HEK293 (cell line): ENCODE results near the gene LRP5.
"Not testable (repeated sequence)": the region's sequence is repeated elsewhere in the genome, so short reads cannot be mapped to it uniquely, and the experiment has no call there.

Source experiments
- CTCF ChIA-PET: fragments of 350-600 bp; formaldehyde crosslinking; extraction: SDS; loops from one replicate; lab custom pipeline; 2021; ENCODE audit warnings: antibody characterized with exemption; lab: Yijun Ruan, JAX
- POLR2A ChIA-PET: fragments of 300-600 bp; formaldehyde crosslinking; extraction: SDS; loops from one replicate; lab custom pipeline; 2020; ENCODE audit warnings: antibody characterized with exemption, inconsistent platforms; lab: Yijun Ruan, JAX
- H3K27ac ChIP-seq: fragments of 200-500 bp; sonication (Bioruptor generic); 2 replicates; pipeline ENCODE4 v1.5.1; 2014; ENCODE audit warnings: low read depth, low read length, control low read depth, inconsistent platforms; ENCODE audit errors: extremely low read depth
- H3K36me3 ChIP-seq, 2 experiments: fragments of 200-500 bp in 1 of 2; sonication (Bioruptor generic) in 1 of 2; 1 replicate in 1 of 2; 2 replicates in 1 of 2; pipeline ENCODE4 v1.5.1; 2014 to 2017; ENCODE audit warnings: inconsistent platforms in 2 of 2, low read length in 2 of 2; ENCODE audit not compliant: control insufficient read depth in 2 of 2, insufficient read depth in 1 of 2
- H3K4me1 ChIP-seq: fragments of 200-500 bp; sonication (Bioruptor generic); 2 replicates; pipeline ENCODE4 v1.5.1; 2014; ENCODE audit warnings: mild to moderate bottlenecking, low read length, inconsistent platforms; ENCODE audit not compliant: control insufficient read depth, insufficient read depth
- H3K4me3 ChIP-seq: 2 replicates; pipeline ENCODE4 v1.5.1; 2011; ENCODE audit warnings: low read depth, mild to moderate bottlenecking, control low read depth, low read length, moderate library complexity
- H3K9me3 ChIP-seq: fragments of 200-500 bp; sonication (Bioruptor generic); 2 replicates; pipeline ENCODE4 v1.5.1; 2014; ENCODE audit warnings: low read depth, low read length, inconsistent platforms; ENCODE audit not compliant: control insufficient read depth, insufficient read depth
- EGR2 ChIP-seq: fragments of 450-650 bp; formaldehyde crosslinking; IDR thresholded peaks from 2 replicates; pipeline ENCODE4 v1.5.1; 2016; ENCODE audit warnings: low read depth, missing biosample characterization, missing genetic modification characterization
- GLIS2 ChIP-seq: fragments of 450-650 bp; formaldehyde crosslinking; IDR thresholded peaks from 2 replicates; pipeline ENCODE4 v1.5.1; 2016; ENCODE audit warnings: missing biosample characterization, missing genetic modification characterization
- IKZF3 ChIP-seq: fragments of 450-650 bp; IDR thresholded peaks from 2 replicates; pipeline ENCODE4 v1.5.0; 2018; ENCODE audit warnings: missing biosample characterization, mild to moderate bottlenecking, missing genetic modification characterization, moderate library complexity
- PRDM10 ChIP-seq: fragments of 450-650 bp; formaldehyde crosslinking; IDR thresholded peaks from 2 replicates; pipeline ENCODE4 v1.5.1; 2016; ENCODE audit warnings: missing biosample characterization, missing genetic modification characterization
- ZFHX2 ChIP-seq: fragments of 450-650 bp; formaldehyde crosslinking; conservative IDR thresholded peaks from 2 replicates; pipeline ENCODE4 v1.5.1; 2016; ENCODE audit warnings: missing biosample characterization, missing genetic modification characterization
- ZIC2 ChIP-seq: fragments of 450-650 bp; formaldehyde crosslinking; IDR thresholded peaks from 2 replicates; pipeline ENCODE4 v1.5.1; 2016; ENCODE audit warnings: missing biosample characterization, missing genetic modification characterization
- ZNF112 ChIP-seq: fragments of 450-650 bp; formaldehyde crosslinking; IDR thresholded peaks from 2 replicates; pipeline ENCODE4 v1.5.0; 2017; ENCODE audit warnings: missing biosample characterization, missing genetic modification characterization
- ZNF114 ChIP-seq: fragments of 450-650 bp; formaldehyde crosslinking; IDR thresholded peaks from 2 replicates; pipeline ENCODE4 v1.5.0; 2017; ENCODE audit warnings: missing biosample characterization, missing genetic modification characterization
- ZNF223 ChIP-seq: fragments of 450-650 bp; formaldehyde crosslinking; IDR thresholded peaks from 2 replicates; pipeline ENCODE4 v1.5.1; 2016; ENCODE audit warnings: missing biosample characterization, missing genetic modification characterization
- ZNF335 ChIP-seq: fragments of 450-650 bp; formaldehyde crosslinking; conservative IDR thresholded peaks from 2 replicates; pipeline ENCODE4 v1.5.1; 2016; ENCODE audit warnings: missing biosample characterization, missing genetic modification characterization
- ZNF548 ChIP-seq: fragments of 450-650 bp; formaldehyde crosslinking; IDR thresholded peaks from 2 replicates; pipeline ENCODE4 v1.5.1; 2016; ENCODE audit warnings: missing biosample characterization, missing genetic modification characterization
- ZNF560 ChIP-seq: fragments of 450-650 bp; formaldehyde crosslinking; IDR thresholded peaks from 2 replicates; pipeline ENCODE4 v1.5.1; 2017; ENCODE audit warnings: missing biosample characterization, missing genetic modification characterization, borderline replicate concordance
- ZNF626 ChIP-seq: fragments of 450-650 bp; sonication (Bioruptor Pico); formaldehyde crosslinking; IDR thresholded peaks from 2 replicates; pipeline ENCODE4 v1.5.1; 2018; ENCODE audit warnings: missing biosample characterization, missing genetic modification characterization, inconsistent platforms
- ZNF843 ChIP-seq: fragments of 450-650 bp; formaldehyde crosslinking; IDR thresholded peaks from 2 replicates; pipeline ENCODE4 v1.5.1; 2016; ENCODE audit warnings: missing biosample characterization, missing genetic modification characterization

LRP5 gene

GRCh38 chr11:68455485-68455884, 143.1 kb downstream of the LRP5 start:
- Histone ChIP-seq H3K27ac (no peak overlapping the region), H3K36me3 (no peaks in the 10 kb centered on the region), H3K4me3 (no peak overlapping the region), H3K4me1 (no peaks in the 10 kb centered on the region), H3K9me3 (no peaks in the 10 kb centered on the region)
- POLR2A ChIA-PET: no interaction called here
- CTCF ChIA-PET: no interaction called here
- TF ChIP-seq ZNF114 (tag by site-specific recombination) (no peak), PRDM10 (peak; percentile 65), ZIC2 (peak; percentile 59), GLIS2 (tag by site-specific recombination) (peak; percentile 29; the same call in 1 of the 2 replicates)

- no peaks in the 10 kb centered on the region for H3K4me1 ChIP-seq
- H3K27ac ChIP-seq: no peak overlapping the region
- no peak for TF ChIP-seq IKZF3 (tag by site-specific recombination)
- TF ChIP-seq ZNF335 (tag by site-specific recombination): no peak
- no peak for TF ChIP-seq ZNF548
- TF ChIP-seq EGR2: no peak
- no peaks in the 10 kb centered on the region for H3K9me3 ChIP-seq
- POLR2A ChIA-PET: no interaction called here
- no peak overlapping the region for H3K4me3 ChIP-seq
- H3K36me3 ChIP-seq: no peaks in the 10 kb centered on the region
- CTCF ChIA-PET: no interaction called here
These were observed 145.0 kb downstream of the LRP5 start for GRCh38 chr11:68457216-68457897.

DNA sequence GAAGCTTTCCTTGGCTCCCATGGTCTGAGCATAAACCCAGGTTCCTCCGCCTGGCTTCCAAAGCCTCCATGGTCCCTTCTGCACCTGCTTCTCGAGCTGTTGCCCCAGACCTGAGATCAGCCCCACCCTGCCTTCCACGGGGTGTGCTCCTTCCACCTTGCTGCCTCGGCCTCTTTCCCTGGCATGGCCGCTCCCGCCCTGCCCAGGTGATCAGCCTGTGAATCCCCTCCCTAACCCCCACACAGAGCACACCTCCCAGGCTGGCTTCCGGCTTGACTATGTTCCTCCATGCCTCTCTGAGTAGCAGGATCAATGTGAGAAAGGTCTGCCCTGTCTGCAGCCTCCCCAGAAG, 145.5 kb downstream of the LRP5 start:
- no peaks in the 10 kb centered on the region for H3K4me1 ChIP-seq
- POLR2A ChIA-PET: no interaction called here

GRCh38 chr11:68458340-68458739, 145.9 kb downstream of the LRP5 start:
- H3K9me3 ChIP-seq, H3K36me3 ChIP-seq, H3K27ac ChIP-seq, H3K4me3 ChIP-seq, H3K4me1 ChIP-seq, CTCF ChIA-PET: not testable (repeated sequence)
- POLR2A ChIA-PET: interaction anchor here (0.9 kb wide), 1 partner anchor 431 kb away, joined by 3 read pairs; no protein-coding TSS in a partner anchor

More for the DNA sequence above, 145.5 kb downstream of the LRP5 start:
- no peak overlapping the region for H3K27ac ChIP-seq
- no peak for TF ChIP-seq ZNF843 (tag by site-specific recombination)
- TF ChIP-seq ZNF223 (tag by site-specific recombination): no peak
- no peak for TF ChIP-seq ZFHX2 (tag by site-specific recombination)
- TF ChIP-seq ZNF112: no peak
- no peak for TF ChIP-seq ZNF560
- TF ChIP-seq ZNF626 (tag by site-specific recombination): no peak
- H3K4me3 ChIP-seq: no peak overlapping the region
- CTCF ChIA-PET: no interaction called here
- H3K9me3 ChIP-seq: no peaks in the 10 kb centered on the region
- H3K36me3 ChIP-seq: no peaks in the 10 kb centered on the region
